ENCODE measurements around the gene TAF3.
A peak's percentile ranks its signal among the peaks of the same experiment; 100 is the strongest.
"Not testable (repeated sequence)": the region's sequence is repeated elsewhere in the genome, so short reads cannot be mapped to it uniquely, and the experiment has no call there.

The TAF3 gene

GRCh38 chr10:7968510-7969112, 150.3 kb downstream of the TAF3 start:
- no peak for DNase-seq (ENCODE audit: low read depth)

DNA sequence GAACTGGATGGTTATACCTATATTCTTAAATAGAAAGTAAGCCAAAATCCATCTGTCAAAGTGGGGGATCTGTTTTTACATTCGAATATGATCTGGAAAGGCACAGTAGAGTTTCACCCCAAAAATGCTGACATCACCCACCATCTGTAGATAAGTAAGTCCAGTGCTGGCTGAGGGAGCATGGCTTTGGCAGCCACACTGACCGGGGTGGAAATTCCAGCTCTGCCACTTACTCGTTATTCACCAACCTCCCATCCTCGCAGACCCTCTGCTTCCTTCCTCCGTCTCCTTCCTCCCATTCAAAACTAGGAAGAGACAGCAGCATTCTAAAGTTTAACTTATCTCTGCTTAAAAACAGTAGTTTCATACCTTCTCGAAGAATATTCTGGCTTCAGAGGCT, 151.3 kb downstream of the TAF3 start:
- DNase-seq (ENCODE audit: low read depth), result no peak

DNA sequence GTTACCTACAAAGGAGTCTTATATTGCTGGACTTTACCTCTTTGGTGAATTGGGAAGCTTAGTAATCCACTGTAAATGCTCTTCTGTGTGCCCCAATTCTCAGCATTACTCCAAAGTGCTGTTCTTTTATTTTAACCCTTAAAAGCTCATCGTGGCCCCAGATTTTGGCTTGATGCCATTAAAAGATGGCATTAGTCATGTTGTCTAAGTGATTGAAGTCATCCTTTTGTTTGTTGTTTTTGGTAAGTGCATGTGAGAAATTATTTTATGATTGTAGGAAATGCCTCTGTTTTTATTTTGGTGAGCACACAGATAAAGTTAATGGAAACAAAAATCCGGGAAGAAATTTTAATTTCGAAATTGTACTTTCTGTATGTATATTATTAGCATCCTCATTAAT, 153.6 kb downstream of the TAF3 start:
- no peak for DNase-seq (ENCODE audit: low read depth)

DNA sequence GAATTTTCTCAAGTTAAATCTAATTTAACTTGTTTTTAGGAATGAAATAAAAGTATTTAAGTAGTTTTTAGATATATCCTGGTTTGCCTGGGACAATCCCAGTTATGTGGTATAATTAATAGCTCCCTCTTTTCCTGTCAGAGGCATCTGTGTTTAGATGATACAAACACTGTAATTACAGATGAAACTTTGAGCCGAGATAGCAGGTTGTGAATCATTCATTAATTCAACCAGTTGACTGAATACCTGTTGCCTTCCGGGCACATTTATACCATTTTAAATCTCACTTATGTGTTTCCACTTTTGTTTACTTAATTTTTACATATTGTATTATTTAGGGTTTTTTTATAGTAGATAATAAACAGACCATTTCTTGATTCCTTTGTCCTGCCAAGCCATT, 154.1 kb downstream of the TAF3 start:
- DNase-seq (ENCODE audit: low read depth), result no peak

DNA sequence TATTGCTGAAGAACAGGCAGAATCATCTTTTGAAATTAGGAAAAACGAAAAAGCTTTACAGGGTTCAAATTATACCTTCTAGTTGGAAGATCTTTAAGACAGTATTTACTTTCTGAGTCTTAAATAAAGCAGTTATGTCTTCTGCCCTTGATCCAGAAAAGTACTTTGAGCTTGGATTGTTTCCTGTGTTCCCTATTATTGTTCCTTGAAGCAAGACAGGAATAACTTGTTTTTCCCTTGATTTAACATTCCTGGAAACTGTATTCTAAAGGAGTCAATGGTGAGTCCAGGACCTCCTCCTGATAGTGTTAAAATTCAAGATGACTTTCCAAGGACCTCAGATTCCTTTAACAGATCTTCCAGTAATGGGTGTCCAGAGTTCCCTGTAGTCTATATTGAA, 161.9 kb downstream of the TAF3 start:
- DNase-seq (ENCODE audit: low read depth), result no peak

GRCh38 chr10:7982727-7983126, 164.4 kb downstream of the TAF3 start:
- DNase-seq (ENCODE audit: low read depth), result no peak

- no peak for DNase-seq (ENCODE audit: low read depth)
Measured at GRCh38 chr10:7984325-7984724, 166.0 kb downstream of the TAF3 start.

GRCh38 chr10:7984896-7985295, 166.6 kb downstream of the TAF3 start:
- DNase-seq (ENCODE audit: low read depth), result no peak

- DNase-seq (ENCODE audit: low read depth), result no peak
Measured at GRCh38 chr10:7986851-7987250, 168.5 kb downstream of the TAF3 start.

DNA sequence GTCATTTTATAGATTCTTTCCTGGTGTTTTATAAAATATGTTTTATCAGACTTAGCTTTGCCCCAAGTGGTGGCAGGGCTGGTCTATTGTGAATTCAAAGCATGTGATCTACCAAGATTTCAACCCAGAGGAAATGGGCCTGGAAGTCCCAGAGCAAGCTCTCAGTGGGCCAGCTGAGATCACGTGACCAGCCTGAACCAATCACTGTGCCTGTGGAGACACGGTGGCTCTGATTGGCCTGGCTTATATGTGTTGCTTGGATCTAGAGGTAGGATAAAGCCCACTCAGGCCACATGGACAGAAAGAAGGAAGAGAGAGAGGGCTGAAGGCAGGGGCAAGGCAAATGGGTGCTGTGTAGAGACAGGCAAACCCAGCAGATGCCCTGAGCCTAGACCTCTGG, 170.7 kb downstream of the TAF3 start:
- no peak for DNase-seq (ENCODE audit: low read depth)

GRCh38 chr10:7998831-7999230, 180.5 kb downstream of the TAF3 start:
- no peak for DNase-seq (ENCODE audit: low read depth)

GRCh38 chr10:8004469-8005000, 186.2 kb downstream of the TAF3 start:
- DNase-seq (ENCODE audit: low read depth), result no peak

- DNase-seq (ENCODE audit: low read depth), result peak; percentile 46
Measured at GRCh38 chr10:8006274-8006999, 188.1 kb downstream of the TAF3 start.

DNA sequence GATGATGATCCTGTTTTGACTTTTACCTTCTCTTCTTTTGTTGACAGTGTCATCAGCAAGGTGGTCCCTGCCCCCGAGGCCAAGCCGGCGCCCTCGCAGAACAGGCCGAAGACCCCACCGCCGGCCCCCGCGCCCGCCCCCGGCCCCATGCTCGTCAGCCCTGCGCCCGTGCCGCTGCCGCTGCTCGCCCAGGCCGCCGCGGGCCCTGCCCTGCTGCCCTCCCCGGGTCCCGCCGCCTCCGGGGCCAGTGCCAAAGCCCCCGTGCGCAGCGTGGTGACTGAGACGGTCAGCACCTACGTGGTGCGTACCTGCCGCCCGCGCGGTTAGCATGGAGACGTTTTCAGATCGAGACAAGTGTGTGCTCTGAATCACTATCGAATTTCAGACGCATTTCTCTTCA, 190.7 kb downstream of the TAF3 start:
- DNase-seq (ENCODE audit: low read depth), result no peak

DNA sequence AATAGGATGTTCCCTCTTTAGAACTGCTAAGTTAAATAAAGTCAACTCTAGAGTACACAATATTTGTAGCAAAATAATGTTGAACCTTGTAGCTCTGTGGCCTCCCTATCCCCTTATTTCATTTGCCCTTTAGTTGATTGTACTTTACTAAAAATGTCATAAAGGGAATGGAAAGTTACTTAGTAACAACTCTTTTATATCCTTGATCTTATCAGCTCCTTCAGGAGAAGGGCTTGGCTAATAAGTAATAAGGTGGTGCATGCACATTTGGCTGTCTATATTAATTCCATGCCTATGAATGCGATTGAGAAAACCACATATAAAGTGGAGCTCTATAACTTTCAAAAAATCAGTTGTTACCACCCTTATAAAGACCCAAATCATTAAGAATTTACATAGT, 194.7 kb downstream of the TAF3 start:
- no peak for DNase-seq (ENCODE audit: low read depth)

DNA sequence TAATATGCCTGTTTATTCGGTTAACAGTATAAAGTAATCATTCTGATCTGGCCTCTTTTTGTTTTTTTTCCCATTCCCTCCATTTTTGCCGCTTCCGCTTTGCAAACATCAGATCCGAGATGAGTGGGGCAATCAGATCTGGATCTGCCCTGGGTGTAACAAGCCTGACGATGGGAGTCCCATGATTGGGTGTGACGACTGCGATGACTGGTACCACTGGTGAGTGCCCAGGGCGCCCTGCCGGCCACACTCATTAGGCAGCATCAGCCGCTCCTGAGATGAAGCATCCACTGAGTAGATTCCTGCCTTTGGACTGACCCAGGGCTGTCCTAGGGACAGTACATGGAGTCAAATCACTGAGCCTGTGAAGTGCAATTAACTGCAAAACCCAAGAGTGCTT, 195.3 kb downstream of the TAF3 start:
- DNase-seq (ENCODE audit: low read depth), result no peak

GRCh38 chr10:8014649-8015048, 196.3 kb downstream of the TAF3 start:
- no peak for DNase-seq (ENCODE audit: low read depth)

DNA sequence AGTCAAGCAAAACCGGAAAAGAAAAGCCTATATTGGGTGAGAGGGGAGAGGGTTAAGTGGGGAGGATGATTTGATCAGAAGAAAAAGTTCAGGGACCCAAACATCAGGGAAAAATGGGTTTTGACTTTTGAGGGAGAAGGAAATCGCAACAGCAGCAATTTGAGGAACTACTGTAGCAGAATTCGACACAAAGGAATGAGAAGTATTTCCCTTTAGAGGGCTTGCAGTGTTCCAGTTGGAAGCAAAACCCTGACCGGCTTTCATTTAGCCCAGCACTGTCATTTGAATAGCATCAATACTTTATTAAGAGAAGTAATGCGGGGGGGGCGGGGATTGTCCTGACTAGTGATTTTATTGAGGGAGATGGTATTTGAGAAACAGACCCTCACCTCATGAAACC, 199.0 kb downstream of the TAF3 start:
- peak; percentile 37 for DNase-seq (ENCODE audit: low read depth)

DNA sequence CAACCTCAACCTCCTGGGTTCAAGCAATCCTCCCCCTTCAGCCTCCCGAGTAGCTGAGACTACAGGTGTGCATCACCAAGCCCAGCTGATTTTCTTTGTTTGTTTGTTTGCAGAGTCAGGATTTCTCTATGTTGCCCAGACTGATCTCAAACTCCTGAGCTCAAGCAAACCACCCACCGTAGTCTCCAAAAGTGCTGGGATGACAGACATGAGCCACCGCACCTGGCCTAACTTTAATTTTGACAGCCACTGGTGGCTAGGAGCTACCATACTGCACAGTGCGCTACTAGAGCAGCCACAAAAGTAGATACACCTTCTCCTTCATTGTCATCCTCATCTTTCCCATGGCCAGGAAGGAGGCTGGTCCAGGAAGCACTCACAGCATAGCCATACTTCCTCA, 205.0 kb downstream of the TAF3 start:
- no peak for DNase-seq (ENCODE audit: low read depth)

DNA sequence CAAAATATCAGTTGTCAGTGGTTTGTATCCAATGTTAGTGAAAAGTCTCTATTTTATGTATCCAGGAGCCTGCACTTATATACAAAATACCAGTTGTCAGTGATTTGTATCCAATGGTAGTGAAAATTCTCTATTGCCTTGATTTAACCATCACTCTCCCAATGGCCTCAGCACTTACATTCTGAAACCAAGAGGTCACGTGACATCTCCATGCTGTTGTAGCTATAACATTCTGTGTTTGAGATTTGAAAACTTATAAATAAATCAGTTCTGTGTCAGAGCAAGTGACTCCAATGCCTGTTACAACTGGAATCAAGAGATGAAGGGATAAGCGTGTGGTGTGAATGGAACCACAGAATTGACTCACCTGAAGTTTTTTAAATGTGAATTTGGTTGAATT, 205.5 kb downstream of the TAF3 start:
- DNase-seq (ENCODE audit: low read depth), result no peak

GRCh38 chr10:8026349-8027259, 208.3 kb downstream of the TAF3 start:
- DNase-seq (ENCODE audit: low read depth), result no peak

DNA sequence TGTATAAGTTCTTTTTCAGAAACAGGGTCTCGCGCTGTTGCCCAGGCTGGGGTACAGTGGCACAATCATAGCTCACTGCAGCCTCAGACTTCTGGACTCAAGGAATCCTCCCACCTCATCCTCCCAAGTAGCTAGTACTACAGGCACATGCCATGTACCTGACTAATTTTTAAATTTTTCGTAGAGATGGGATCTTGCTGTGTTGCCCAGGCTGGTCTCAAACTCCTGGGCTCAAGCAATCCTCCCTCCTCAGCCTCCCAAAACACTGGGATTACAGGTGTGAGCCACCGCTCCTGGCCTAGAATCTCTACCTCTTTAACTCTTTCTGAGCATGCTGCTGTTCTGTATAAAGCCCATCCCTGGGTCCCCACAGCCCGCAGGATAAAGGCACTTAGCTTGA, 212.9 kb downstream of the TAF3 start:
- not testable (repeated sequence) for DNase-seq (ENCODE audit: low read depth)

GRCh38 chr10:8032558-8032957, 214.3 kb downstream of the TAF3 start:
- DNase-seq (ENCODE audit: low read depth), result no peak
